PC-9 (cell line): ENCODE data around the gene SNX5. TPM values are rescaled to one million over a fixed set of nuclear protein-coding genes. Genes with fewer than 3 reads are reported as not detected.
"Not testable (repeated sequence)": the region's sequence is repeated elsewhere in the genome, so short reads cannot be mapped to it uniquely, and the experiment has no call there.

Experiments
- BruUV-seq: library from RNA; stranded (reverse); fragments of 400-500 nt; replicated peaks from 2 replicates; lab custom pipeline; 2021; lab: Mats Ljungman, UMichigan
- CTCF ChIA-PET: fragments of 300-600 bp; sonication (Branson Sonifier 250); formaldehyde crosslinking; loops from one replicate; lab custom pipeline; 2022; ENCODE audit warnings: antibody characterized with exemption; lab: Charles Lee
- POLR2A ChIA-PET: fragments of 300-600 bp; sonication (Branson Sonifier 250); formaldehyde crosslinking; loops from one replicate; lab custom pipeline; 2022; ENCODE audit warnings: antibody characterized with exemption; ENCODE audit not compliant: unreplicated experiment; lab: Charles Lee
- DNase-seq, 2 experiments: peaks; one replicate each; pipeline versions ENCODE4 v3.0.0 to v3.0.0-alpha.2; 2015 to 2022; ENCODE audit warnings: mixed read lengths in 1 of 2
- H2AFZ ChIP-seq: fragments of 200-600 bp; sonication (generic); 2 replicates; pipeline ENCODE4 v1.8.1; 2017; ENCODE audit warnings: antibody characterized with exemption
- H3F3A ChIP-seq: fragments of 200-600 bp; sonication (generic); 2 replicates; pipeline ENCODE4 v1.8.1; 2017; ENCODE audit warnings: antibody characterized with exemption, mild to moderate bottlenecking, low read depth; ENCODE audit not compliant: insufficient read depth
- H3K27ac ChIP-seq: fragments of 200-600 bp; sonication (generic); 2 replicates; pipeline ENCODE4 v1.6.1; 2016; ENCODE audit warnings: mixed run types
- H3K27me3 ChIP-seq: fragments of 200-600 bp; sonication (generic); 2 replicates; pipeline ENCODE4 v1.6.1; 2016; ENCODE audit warnings: low read depth, mixed run types; ENCODE audit not compliant: insufficient read depth
- H3K36me3 ChIP-seq: fragments of 200-600 bp; sonication (generic); 2 replicates; pipeline ENCODE4 v1.6.1; 2016; ENCODE audit warnings: low read depth, mixed run types
- H3K4me1 ChIP-seq: fragments of 200-600 bp; sonication (generic); replicated peaks from 2 replicates; pipeline ENCODE4 v1.6.1; 2016; ENCODE audit warnings: mixed run types; ENCODE audit not compliant: insufficient read depth
- H3K4me2 ChIP-seq: fragments of 200-600 bp; sonication (generic); 2 replicates; pipeline ENCODE4 v1.6.1; 2017; ENCODE audit warnings: mixed run types
- H3K4me3 ChIP-seq: fragments of 200-600 bp; sonication (generic); 2 replicates; pipeline ENCODE4 v1.6.1; 2016; ENCODE audit warnings: mixed run types
- H3K79me2 ChIP-seq: fragments of 200-600 bp; sonication (generic); 2 replicates; pipeline ENCODE4 v1.6.1; 2017; ENCODE audit warnings: low read depth, mixed run types
- H3K9me2 ChIP-seq: fragments of 200-600 bp; sonication (generic); 2 replicates; pipeline ENCODE4 v1.8.1; 2017; ENCODE audit warnings: mild to moderate bottlenecking; ENCODE audit not compliant: insufficient read depth
- H3K9me3 ChIP-seq: fragments of 200-600 bp; sonication (generic); 2 replicates; pipeline ENCODE4 v1.8.1; 2016; ENCODE audit warnings: low read depth; ENCODE audit not compliant: insufficient read depth
- H4K20me1 ChIP-seq: fragments of 200-600 bp; sonication (generic); 2 replicates; pipeline ENCODE4 v1.8.1; 2017; ENCODE audit not compliant: insufficient read depth
- EZH2 ChIP-seq: fragments of 200-600 bp; sonication (generic); IDR thresholded peaks from 2 replicates; pipeline ENCODE4 v1.8.0; 2017; ENCODE audit warnings: antibody characterized with exemption, low read depth
- intact Hi-C: fragments of 100-400 bp; cut with micrococcal nuclease; formaldehyde crosslinking; loops from one replicate; pipeline ENCODE4 v1.10.0; 2022; ENCODE audit not compliant: unreplicated experiment
- total RNA-seq: library from RNA; stranded (reverse); gene quantifications from 2 replicates; pipeline ENCODE4 v1.2.3, GENCODE V29; 2021
- TF ChIP-seq, protein P1 (sequence below): fragments of 200-600 bp; sonication (generic); conservative IDR thresholded peaks from 2 replicates; pipeline ENCODE4 v1.6.1; 2017; ENCODE audit warnings: mixed run types, antibody characterized with exemption, mild to moderate bottlenecking, moderate library complexity

SNX5 gene
- total RNA-seq, 1 experiment from 2014 or later: 116 TPM

DNA sequence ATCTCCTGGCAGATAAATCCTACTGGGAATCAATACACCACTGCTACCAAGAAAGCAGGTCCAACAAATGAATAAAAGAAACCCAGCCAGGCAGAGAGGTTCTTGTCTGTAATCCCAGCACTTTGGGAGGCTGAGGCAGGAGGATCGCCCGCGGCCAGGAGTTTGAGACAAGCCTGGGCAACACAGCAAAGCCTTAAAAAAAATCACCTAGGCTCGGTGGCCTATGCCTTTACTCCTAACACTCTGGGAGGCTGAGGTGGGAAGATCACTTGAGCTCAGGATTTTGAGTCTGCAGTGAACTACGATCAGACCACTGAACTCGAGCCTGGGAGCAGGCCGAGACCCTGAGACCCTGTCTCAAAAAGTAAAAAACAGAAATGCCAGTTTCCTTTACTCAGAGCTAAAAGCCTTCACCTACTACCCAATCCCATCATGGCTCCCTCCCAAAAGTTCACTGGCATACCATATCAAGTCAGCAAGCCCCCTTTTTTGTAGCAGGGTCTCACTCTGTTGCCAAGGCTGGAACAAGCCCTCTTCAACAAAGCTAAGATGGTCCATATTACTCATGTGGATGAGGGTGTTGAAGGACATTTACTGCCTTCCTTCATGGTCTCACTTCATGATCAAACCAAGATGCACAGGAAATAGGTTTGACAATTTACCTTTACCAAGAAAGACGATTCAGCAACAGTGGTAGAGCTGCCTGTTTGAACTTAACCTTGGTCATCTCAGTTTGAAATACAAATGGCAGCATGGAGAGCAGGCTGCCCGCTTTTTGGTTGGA, 5.3 kb downstream of the SNX5 start:
- POLR2A ChIA-PET: no interaction called here
- H4K20me1 ChIP-seq: peaks cover 83% of the 10 kb centered on the region

DNA sequence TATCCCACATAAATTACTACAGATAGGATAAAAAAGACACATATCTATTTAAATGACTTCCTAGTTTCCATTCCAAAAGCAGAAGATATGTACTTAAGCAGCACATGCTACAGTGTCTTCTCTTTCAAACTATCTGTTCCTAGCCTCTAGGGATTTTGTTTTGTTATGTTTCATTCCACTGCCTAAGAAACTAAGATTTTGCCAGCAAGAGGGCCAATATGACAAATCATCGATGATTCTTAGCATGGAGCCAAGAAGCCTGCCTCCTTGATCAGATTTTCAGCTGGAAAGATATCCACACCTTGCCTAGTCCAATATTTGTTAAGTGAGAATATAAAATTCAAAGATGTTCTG, 7.0 kb downstream of the SNX5 start:
- CTCF ChIA-PET: no interaction called here
- TF ChIP-seq, protein P1, sequence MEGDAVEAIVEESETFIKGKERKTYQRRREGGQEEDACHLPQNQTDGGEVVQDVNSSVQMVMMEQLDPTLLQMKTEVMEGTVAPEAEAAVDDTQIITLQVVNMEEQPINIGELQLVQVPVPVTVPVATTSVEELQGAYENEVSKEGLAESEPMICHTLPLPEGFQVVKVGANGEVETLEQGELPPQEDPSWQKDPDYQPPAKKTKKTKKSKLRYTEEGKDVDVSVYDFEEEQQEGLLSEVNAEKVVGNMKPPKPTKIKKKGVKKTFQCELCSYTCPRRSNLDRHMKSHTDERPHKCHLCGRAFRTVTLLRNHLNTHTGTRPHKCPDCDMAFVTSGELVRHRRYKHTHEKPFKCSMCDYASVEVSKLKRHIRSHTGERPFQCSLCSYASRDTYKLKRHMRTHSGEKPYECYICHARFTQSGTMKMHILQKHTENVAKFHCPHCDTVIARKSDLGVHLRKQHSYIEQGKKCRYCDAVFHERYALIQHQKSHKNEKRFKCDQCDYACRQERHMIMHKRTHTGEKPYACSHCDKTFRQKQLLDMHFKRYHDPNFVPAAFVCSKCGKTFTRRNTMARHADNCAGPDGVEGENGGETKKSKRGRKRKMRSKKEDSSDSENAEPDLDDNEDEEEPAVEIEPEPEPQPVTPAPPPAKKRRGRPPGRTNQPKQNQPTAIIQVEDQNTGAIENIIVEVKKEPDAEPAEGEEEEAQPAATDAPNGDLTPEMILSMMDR: no peak
- TF ChIP-seq EZH2: no peak
- Histone ChIP-seq H3K27me3 (no peaks in the 10 kb centered on the region), H3K9me2 (no peaks in the 10 kb centered on the region), H4K20me1 (peaks cover 97% of the 10 kb centered on the region), H3K4me3 (no peak overlapping the region), H3K36me3 (peaks cover 19% of the 10 kb centered on the region), H3F3A (peaks cover 37% of the 10 kb centered on the region; the same call in 1 of the 2 replicates), H3K79me2 (peaks cover 100% of the 10 kb centered on the region), H3K27ac (peak overlapping the region; percentile 22), H3K4me2 (0 out of 2 replicates have a peak overlapping the region, but pooled peaks have one; percentile 2), H3K9me3 (no peaks in the 10 kb centered on the region), H2AFZ (no peak overlapping the region), H3K4me1 (peaks cover 42% of the 10 kb centered on the region)
- POLR2A ChIA-PET: no interaction called here
- no peak for DNase-seq
- intact Hi-C loops: no loop called here
- no TSS peak for BruUV-seq

More for the DNA sequence above, 5.3 kb downstream of the SNX5 start:
- Histone ChIP-seq H3K4me1 (peaks cover 45% of the 10 kb centered on the region), H3K4me2 (peak overlapping the region; percentile 85; the same call in 1 of the 2 replicates), H3K9me3 (no peaks in the 10 kb centered on the region), H3K27me3 (no peaks in the 10 kb centered on the region), H3K9me2 (no peaks in the 10 kb centered on the region), H2AFZ (no peak overlapping the region), H3K27ac (no peak overlapping the region), H3K4me3 (no peak overlapping the region), H3K79me2 (peaks cover 100% of the 10 kb centered on the region), H3K36me3 (peaks cover 16% of the 10 kb centered on the region; the same call in 1 of the 2 replicates), H3F3A (peaks cover 27% of the 10 kb centered on the region; the same call in 1 of the 2 replicates)
- TF ChIP-seq EZH2: no peak
- TF ChIP-seq, protein P1: no peak
- intact Hi-C loops: no loop called here
- no peak for DNase-seq
- CTCF ChIA-PET: no interaction called here
- no TSS peak for BruUV-seq

DNA sequence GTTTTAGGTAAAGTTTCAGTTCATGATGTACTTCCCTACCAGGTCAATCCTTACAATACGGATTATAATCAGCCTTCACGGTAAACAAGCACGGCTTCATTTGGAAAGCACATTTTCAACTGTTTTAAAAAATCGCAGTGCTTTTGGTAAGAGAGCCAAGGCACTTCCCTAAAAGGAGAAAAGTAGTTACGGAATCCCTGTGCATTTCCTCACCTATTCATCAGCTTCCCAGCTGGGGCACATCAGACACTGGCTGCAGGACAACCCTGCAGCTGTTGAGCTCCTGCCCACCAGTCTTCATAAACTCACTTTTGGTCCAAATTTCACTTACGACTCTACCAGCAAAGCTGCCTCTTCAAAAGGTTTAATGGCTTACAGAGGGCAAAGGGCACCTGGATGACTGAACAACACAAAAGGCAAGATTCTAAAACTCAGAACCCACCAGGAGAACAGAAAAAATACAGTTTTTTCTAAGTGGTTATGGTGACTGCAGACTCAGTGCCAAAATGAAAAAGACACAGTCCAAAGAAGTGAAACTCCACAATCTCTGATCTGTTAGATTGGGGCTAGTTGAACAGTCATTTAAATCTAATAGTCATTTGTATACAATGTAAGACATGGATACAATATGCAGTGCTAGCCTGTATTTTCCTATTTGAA, 7.5 kb downstream of the SNX5 start:
- H3K4me1 ChIP-seq: peaks cover 37% of the 10 kb centered on the region
- peaks cover 100% of the 10 kb centered on the region for H3K79me2 ChIP-seq
- no peaks in the 10 kb centered on the region for H3K9me3 ChIP-seq
- no TSS peak for BruUV-seq
- intact Hi-C loops: no loop called here
- H3K4me3 ChIP-seq: no peak overlapping the region
- peak overlapping the region; percentile 22; the same call in 1 of the 2 replicates for H3K27ac ChIP-seq
- H3K36me3 ChIP-seq: peaks cover 18% of the 10 kb centered on the region
- H2AFZ ChIP-seq: no peak overlapping the region
- no peak for TF ChIP-seq EZH2
- H3K9me2 ChIP-seq: no peaks in the 10 kb centered on the region
- H3K4me2 ChIP-seq: no peak overlapping the region
- no peaks in the 10 kb centered on the region for H3K27me3 ChIP-seq
- H4K20me1 ChIP-seq: peaks cover 97% of the 10 kb centered on the region
- CTCF ChIA-PET: no interaction called here
- no peak for DNase-seq
- POLR2A ChIA-PET: no interaction called here
- H3F3A ChIP-seq: peaks cover 32% of the 10 kb centered on the region; the same call in 1 of the 2 replicates

DNA sequence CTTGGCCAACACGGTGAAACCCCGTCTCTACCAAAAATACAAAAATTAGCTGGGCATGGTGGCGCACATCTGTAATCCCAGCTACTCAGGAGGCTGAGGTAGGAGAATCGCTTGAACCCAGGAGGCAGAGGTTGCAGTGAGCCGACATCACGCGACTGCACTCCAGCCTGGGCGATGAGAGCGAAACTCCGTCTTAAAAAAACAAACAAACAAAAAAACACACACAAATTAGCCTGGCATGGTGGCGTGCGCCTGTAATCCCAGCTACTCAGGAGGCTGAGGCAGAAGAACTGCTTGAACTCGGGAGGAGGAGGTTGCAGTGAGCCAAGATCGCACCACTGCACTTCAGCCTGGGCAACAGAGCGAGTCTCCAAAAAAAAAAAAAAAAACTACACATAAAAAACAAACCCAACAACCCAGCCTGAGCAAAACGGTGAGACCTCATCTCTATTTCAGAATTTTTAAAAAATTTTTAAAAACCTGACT, 8.2 kb downstream of the SNX5 start:
- H3K9me3 ChIP-seq, POLR2A ChIA-PET, DNase-seq, H3K9me2 ChIP-seq, H3K27ac ChIP-seq, CTCF ChIA-PET, H3K4me3 ChIP-seq, H2AFZ ChIP-seq, intact Hi-C loops, H3K4me2 ChIP-seq, BruUV-seq, H3K27me3 ChIP-seq: not testable (repeated sequence)
- H3K4me1 ChIP-seq: peaks cover 31% of the 10 kb centered on the region
- peaks cover 100% of the 10 kb centered on the region for H3K79me2 ChIP-seq
- H3K36me3 ChIP-seq: peaks cover 24% of the 10 kb centered on the region
- H3F3A ChIP-seq: peaks cover 32% of the 10 kb centered on the region; the same call in 1 of the 2 replicates
- peaks cover 91% of the 10 kb centered on the region for H4K20me1 ChIP-seq
